HG02840 (cell line): ENCODE measurements around the gene MARVELD2.
"Not testable (repeated sequence)": the region's sequence is repeated elsewhere in the genome, so short reads cannot be mapped to it uniquely, and the experiment has no call there.

Experiments
- ATAC-seq: cut with Tn5 transposase; IDR thresholded peaks from one replicate; pipeline ENCODE4 v1.9.1; 2021; ENCODE audit warnings: mild to moderate bottlenecking, moderate library complexity, moderate number of reproducible peaks; ENCODE audit not compliant: unreplicated experiment, low FRiP score

MARVELD2 gene, protein sequence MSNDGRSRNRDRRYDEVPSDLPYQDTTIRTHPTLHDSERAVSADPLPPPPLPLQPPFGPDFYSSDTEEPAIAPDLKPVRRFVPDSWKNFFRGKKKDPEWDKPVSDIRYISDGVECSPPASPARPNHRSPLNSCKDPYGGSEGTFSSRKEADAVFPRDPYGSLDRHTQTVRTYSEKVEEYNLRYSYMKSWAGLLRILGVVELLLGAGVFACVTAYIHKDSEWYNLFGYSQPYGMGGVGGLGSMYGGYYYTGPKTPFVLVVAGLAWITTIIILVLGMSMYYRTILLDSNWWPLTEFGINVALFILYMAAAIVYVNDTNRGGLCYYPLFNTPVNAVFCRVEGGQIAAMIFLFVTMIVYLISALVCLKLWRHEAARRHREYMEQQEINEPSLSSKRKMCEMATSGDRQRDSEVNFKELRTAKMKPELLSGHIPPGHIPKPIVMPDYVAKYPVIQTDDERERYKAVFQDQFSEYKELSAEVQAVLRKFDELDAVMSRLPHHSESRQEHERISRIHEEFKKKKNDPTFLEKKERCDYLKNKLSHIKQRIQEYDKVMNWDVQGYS

DNA sequence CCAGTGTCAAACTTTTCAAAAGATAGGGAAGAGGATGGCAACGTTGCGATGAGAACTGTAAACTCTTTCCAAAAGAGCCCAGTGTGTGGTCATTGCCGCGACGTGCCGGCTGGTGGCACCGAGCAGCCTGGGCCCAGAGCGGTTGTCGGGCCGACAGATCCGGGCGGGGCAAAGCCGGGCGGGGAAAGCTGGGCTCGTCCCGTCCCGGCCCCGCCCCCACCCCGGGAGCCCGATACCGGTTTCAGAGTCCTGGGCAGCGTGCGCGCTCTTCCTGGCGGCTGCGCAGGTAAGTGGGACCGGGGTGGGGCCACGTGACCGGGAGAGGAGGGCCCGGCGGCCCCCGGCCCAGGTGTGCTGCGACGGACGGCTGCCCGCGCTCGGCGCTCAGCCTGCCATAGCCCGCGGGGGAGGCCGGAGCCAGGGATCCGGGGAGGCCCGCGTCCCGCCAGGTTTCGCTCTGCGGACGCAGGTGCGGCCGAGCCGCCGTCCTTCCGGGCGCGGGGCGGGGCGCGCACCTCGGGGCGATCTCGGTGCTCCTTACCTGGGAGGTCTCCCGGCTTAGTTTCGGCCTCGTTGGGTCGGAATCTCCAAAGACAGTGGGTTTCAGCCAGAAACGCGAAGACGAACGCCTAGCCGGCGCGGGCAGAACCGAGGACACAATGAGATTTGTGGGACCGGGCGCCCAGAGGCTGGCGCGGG is at the start of gene MARVELD2:
TSS of gene MARVELD2 (plus strand) at position 232 of the 699 bp plus-strand sequence. CDS start 4,270 bp downstream, outside the sequence.
- no peak for ATAC-seq

DNA sequence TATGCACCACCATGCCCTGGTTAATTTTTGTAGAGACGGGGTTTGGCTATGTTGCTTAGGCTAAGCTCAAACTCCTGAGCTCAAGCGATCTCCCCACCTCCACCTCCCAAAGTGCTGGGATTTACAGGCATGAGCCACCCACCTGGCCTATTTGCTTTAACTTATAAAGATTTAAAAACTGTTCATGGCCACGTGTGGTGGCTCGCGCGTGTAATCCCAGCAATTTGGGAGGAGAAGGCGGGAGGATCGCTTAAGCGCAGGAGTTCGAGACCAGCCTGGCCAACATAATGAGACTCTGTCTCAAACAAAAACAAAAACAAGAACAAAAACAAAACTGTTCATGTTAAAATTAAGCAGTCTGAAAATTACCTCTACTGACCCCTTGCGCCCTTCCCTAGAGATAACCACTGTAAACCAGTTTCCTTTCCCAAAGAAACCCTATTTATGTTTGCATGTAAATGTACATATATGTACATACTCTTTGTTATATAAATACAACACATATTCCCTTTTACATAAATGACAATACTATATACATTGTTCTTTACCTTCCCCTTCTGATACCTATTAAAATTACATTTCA is 47.1 kb upstream of the MARVELD2 start:
- no peak for ATAC-seq

DNA sequence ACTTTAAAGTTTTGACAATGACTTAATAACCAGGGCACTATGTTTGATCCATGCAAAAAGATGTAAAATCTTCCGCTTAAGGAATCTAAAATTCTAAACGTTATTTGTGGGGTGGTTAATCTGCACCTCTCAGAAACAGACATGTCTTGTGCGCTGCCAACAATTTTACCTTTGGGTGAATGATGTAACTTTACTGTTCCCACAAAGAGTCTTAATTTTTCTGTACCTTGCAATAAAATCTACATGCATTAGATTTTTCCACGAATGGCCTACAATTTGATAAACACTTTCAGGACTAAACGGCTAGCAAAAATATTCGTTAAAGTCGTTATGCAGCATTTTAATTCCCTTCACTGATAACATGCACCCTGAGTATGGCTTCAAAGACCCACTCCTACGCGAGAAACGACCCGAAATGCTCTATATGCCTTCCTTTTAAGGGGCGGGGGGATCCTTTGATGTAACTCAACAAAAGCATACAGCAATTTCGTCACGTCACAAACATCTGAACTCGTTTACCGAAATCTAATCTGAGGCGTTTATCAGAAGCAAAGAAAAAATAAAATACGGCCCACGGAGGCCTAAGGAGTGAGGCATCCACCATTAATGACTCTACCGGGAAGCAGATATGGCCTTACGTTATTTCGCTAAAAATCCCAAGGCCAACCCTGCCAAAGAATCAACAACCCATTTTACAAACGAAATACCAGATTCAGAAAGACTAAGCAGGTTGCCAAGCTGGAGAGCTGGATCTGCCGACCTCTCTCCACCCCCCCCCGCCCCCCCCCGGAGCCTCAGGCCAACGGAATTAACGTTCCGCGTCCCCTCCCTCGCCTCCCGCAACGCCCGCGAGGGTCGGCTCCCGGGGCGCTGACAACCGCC is 46.2 kb upstream of the MARVELD2 start:
- peak; percentile 35 for ATAC-seq

GRCh38 chr5:69369340-69370121 is 45.4 kb upstream of the MARVELD2 start, which contains the start of the genes AK6, RAD17 and TAF9:
Gene AK6, minus strand, starts transcription at chr5:69369520. Its CDS starts 30 bp downstream, at chr5:69369490.
Gene RAD17, plus strand, starts transcription at chr5:69369818. Its CDS starts 2,391 bp downstream, at chr5:69372209.
Gene TAF9, minus strand, starts transcription at chr5:69369520. Its CDS starts 3,783 bp downstream, at chr5:69365737.
- peak; percentile 93 for ATAC-seq

DNA sequence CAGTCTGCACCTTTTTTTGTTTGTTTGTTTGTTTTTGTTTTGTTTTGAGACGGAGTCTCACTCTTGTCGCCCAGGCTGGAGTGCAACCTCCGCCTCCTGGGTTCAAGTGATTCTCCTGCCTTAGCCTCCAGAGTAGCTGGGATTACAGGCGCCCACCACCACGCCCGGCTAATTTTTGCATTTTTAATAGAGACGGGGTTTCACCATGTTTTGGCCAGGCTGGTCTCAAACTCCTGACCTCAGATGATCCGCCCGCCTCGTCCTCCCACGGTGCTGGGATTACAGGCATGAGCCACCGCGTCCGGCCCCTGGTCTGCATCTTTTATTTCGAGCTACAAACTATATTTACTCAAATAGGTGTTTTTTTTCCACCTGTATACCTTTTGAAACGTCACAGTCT is 44.6 kb upstream of the MARVELD2 start:
- not testable (repeated sequence) for ATAC-seq

DNA sequence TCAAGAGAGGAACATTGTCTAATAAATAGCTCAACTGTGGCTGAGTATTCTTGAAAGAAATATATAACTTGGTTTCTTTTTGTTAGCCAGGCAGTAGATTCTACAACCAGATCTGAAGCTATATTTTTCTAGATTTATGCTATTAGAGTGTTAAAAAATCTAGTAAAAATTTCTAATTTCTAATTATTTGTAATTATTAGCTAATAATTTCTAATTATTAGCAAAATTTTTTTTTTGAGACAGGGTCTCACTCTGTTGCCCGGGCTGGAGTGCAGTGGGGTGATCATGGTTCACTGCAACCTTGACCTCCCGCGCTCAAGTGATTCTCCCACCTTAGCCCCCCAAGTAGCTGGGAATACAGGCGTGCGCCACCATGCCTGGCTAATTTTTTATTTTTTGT is 42.5 kb upstream of the MARVELD2 start:
- no peak for ATAC-seq

DNA sequence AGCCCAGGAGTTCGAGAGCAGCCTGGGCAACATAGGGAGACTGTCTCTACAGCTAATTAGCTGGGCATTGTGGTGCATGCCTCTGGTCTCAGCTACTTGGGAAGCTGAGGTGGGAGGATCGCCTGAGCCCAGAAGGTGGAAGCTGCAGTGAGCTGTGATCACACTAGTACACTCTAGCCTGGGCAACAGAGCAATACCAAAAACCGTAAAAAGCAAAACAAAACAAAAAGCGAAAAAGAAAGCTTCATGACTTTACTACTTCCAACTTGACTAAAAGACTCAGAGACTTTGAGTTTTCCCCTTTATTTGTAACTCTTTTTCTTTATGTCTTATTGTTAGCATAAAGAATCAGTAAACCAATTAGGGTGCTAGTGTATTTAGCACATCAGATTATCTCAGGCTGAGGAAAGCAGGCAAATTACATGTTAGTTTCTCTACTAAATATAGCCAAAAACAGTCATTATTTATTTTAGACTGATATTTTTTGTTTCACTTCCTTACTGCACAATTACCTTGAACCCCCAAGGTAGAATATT is 39.9 kb upstream of the MARVELD2 start:
- ATAC-seq: peak; percentile 82

DNA sequence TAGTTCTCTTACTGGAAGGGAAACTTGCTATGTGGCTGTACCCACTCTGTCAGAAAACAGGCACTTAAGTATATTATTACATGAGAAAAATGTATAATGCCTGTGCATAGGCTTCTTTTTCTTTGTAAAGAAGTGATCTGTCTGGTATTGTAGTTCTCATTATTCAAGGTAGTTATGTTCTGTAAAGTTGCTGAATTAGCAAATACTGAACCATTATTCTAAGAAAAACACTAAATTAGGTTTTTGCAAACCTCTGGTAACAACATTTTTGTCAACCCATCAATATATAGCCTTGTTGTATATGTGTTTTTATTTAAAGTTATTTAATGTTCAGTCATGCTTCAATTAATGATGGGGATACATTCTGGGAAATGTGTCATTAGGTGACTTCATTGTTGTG is 36.5 kb upstream of the MARVELD2 start:
- ATAC-seq: no peak

- no peak for ATAC-seq
Observed at GRCh38 chr5:69404659-69405330, 10.1 kb upstream of the MARVELD2 start.

GRCh38 chr5:69415584-69415958 is 655 bp downstream of the MARVELD2 start:
- no peak for ATAC-seq

GRCh38 chr5:69416180-69416579 is 1.3 kb downstream of the MARVELD2 start:
- no peak for ATAC-seq

- ATAC-seq: no peak
Observed at GRCh38 chr5:69416699-69417098, 1.8 kb downstream of the MARVELD2 start.

GRCh38 chr5:69418554-69418953 is 3.6 kb downstream of the MARVELD2 start:
- ATAC-seq: no peak

DNA sequence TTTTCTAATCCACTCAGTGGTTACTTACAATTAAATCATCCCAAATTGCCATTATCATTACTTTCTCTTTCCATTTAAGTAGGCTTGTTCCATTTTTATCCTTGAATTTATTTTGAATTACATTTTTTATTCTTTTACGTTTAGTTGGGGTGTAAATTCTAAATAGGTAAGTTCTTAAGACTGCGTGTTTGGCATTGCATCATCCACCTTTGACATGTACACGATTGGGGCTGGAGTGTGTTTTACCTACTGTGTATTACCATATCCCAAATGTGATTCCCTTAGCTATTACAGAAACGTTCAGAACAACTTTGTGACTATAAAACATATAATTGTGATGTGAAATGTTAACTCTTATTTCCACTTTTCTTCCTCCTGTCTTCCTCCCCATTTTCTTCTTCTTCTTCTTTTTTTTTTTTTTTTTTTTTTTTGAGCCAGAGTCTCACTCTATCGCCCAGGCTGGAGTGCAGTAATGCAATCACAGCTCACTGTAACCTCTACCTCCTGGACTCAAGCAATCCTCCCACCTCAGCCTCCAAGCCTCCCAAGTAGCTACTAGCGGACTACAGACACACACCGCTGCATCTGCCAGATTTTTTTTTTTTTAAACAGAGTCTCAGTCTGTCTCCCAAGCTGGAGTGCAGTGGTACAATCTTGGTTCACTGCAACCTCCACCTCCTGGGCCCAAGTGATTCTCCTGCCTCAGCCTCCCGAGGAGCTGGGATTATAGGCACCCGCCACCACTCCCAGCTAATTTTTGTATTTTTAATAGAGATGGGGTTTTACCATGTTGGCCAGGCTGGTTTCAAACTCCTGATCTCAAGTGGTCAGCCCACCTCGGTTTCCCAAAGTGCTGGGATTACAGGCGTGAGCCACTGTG is 16.7 kb downstream of the MARVELD2 start:
- no peak for ATAC-seq

DNA sequence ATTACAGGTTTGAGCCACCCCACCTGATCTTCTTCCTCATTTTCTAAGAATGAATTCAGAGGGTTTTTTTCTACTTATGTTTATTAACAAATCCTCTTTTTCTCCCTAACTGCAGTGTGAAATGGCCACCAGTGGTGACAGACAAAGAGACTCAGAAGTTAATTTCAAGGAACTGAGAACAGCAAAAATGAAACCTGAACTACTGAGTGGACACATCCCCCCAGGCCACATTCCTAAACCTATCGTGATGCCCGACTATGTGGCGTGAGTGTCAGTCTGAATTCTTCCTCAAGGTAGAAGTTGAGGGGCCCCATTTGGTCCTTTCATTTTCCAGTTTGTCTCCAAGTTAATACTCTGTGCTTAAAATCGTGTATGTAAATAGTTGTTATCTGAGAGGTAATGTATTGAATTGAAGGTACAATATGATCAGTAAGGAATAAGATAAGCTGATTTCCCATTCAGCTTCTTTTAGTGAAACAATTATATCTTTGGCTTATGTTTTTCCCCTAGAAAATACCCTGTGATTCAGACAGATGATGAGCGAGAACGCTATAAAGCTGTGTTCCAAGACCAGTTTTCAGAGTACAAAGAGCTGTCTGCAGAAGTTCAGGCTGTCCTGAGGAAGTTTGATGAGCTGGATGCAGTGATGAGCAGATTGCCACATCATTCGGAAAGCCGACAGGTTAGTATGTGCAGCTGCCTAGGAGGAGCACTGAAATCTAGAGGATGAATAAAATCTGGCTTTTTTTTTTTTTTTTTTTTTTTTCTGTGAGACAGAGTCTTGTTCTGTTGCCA is 17.7 kb downstream of the MARVELD2 start:
- ATAC-seq: no peak

GRCh38 chr5:69435276-69435884 is 20.5 kb downstream of the MARVELD2 start:
- ATAC-seq: not testable (repeated sequence)
